Spleen (tissue), 11 donors: ENCODE data around the gene RAB25. TPM values are rescaled to one million over a fixed set of nuclear protein-coding genes. Genes with fewer than 3 reads are reported as not detected.

ENCODE experiments used
- DNase-seq: peaks from one replicate; pipeline ENCODE4 v3.0.0-alpha.2; 2020
- H3K27ac ChIP-seq, 8 donors: fragments of 200-600 bp; sonication (generic) in 7 of 8; 1 replicate in 4 of 8; 2 replicates in 4 of 8; pipeline versions ENCODE4 v1.5.0 to v1.8.0; 2016 to 2021; ENCODE audit warnings: inconsistent platforms in 4 of 8, mild to moderate bottlenecking in 4 of 8, moderate library complexity in 1 of 8
- H3K27me3 ChIP-seq, 7 donors: fragments of 200-600 bp; sonication (generic) in 6 of 7; replicated peaks in 1 of 7; 1 replicate in 4 of 7; 2 replicates in 3 of 7; pipeline versions ENCODE4 v1.5.0 to v1.8.0; 2016 to 2021; ENCODE audit warnings: inconsistent platforms in 3 of 7, mild to moderate bottlenecking in 1 of 7
- H3K36me3 ChIP-seq, 6 donors: fragments of 200-600 bp; sonication (generic) in 5 of 6; 1 replicate in 4 of 6; 2 replicates in 2 of 6; pipeline versions ENCODE4 v1.5.0 to v1.8.0; 2016 to 2021; ENCODE audit warnings: inconsistent platforms in 2 of 6
- H3K4me1 ChIP-seq, 6 donors: fragments of 200-600 bp; sonication (generic) in 5 of 6; 1 replicate in 3 of 6; 2 replicates in 3 of 6; pipeline versions ENCODE4 v1.5.0 to v1.8.0; 2016 to 2021; ENCODE audit warnings: inconsistent platforms in 3 of 6
- H3K4me3 ChIP-seq, 8 donors: fragments of 200-600 bp; sonication (generic) in 7 of 8; 1 replicate in 4 of 8; 2 replicates in 4 of 8; pipeline versions ENCODE4 v1.5.0 to v1.8.0; 2016 to 2021; ENCODE audit warnings: inconsistent platforms in 4 of 8, mild to moderate bottlenecking in 4 of 8, moderate library complexity in 2 of 8
- H3K9me3 ChIP-seq, 8 donors: fragments of 200-600 bp; sonication (generic) in 7 of 8; 1 replicate in 4 of 8; 2 replicates in 4 of 8; pipeline versions ENCODE4 v1.5.0 to v1.8.0; 2016 to 2021; ENCODE audit warnings: inconsistent platforms in 4 of 8
- POLR2A ChIP-seq, 3 donors: fragments of 450-650 bp; IDR thresholded peaks; one replicate each; pipeline ENCODE4 v1.5.1; 2017; ENCODE audit warnings: antibody characterized with exemption in 3 of 3, mild to moderate bottlenecking in 1 of 3
- POLR2AphosphoS5 ChIP-seq, 3 donors: sonication (generic); formaldehyde crosslinking; IDR thresholded peaks; one replicate each; pipeline ENCODE4 v1.5.1; 2017; ENCODE audit warnings: antibody characterized with exemption in 3 of 3
- WGBS, 5 donors: extraction: QIAGEN DNeasy Blood & Tissue Kit in 3 of 5; methylation state at CpG; one replicate each; pipeline versions ENCODE4 v1.1.5 to v1.1.7; 2013 to 2018; 5-methylcytosine and 5-hydroxymethylcytosine counted together
- intact Hi-C: fragments of 100-400 bp; cut with DNase I; formaldehyde crosslinking; loops from one replicate; pipeline ENCODE4 v1.15.0; 2023; ENCODE audit warnings: low total_unique reads
- polyA plus RNA-seq, 3 donors: library from polyadenylated mRNA; stranded (reverse); fragments of 200-250 nt; gene quantifications; one replicate each; pipeline ENCODE4 v1.2.1, GENCODE V29; 2013
- total RNA-seq, 7 donors: library from RNA; depleted of rRNA in 3 of 7; stranded (reverse); fragments of >200 nt in 3 of 7; fragmentation: NEBNext Ultra II Directional in 4 of 7; extraction: Animal tissue kit (Norgen Biotek cat#: 25700) in 4 of 7; gene quantifications; one replicate each; pipeline versions ENCODE4 v1.1.0 to v1.2.1, GENCODE V29; 2016 to 2021
- TF ChIP-seq, protein P1 (sequence below), 11 experiments: fragments of 200-600 bp in 7 of 11; fragments of 450-650 bp in 4 of 11; sonication (generic) in 4 of 11; IDR thresholded peaks in 8 of 11; conservative IDR thresholded peaks in 3 of 11; 1 replicate in 7 of 11; 2 replicates in 4 of 11; pipeline versions ENCODE4 v1.4.0 to v1.8.0; 2016 to 2021; ENCODE audit warnings: antibody characterized with exemption in 11 of 11, inconsistent platforms in 4 of 11, mild to moderate bottlenecking in 1 of 11
- donor health status: healthy with polysubstance abuse.
- donor health status: DM: no; HTN: no; CAD: no; lungs with moderate emphysema.
- donor health status: DM: no; HTN: no; CAD: no.
- donor health status: Bipolar disorder and iron deficiency.
- donor health status: healthy.
- donor health status: DM: no; HTN: no; CAD: no.
- donor health status: DM: yes; HTN: yes; CAD: no.

The RAB25 gene
- total and polyA plus RNA-seq, 10 donors = 0.28 to 0.70 (median 0.50) TPM; not detected in 5

DNA sequence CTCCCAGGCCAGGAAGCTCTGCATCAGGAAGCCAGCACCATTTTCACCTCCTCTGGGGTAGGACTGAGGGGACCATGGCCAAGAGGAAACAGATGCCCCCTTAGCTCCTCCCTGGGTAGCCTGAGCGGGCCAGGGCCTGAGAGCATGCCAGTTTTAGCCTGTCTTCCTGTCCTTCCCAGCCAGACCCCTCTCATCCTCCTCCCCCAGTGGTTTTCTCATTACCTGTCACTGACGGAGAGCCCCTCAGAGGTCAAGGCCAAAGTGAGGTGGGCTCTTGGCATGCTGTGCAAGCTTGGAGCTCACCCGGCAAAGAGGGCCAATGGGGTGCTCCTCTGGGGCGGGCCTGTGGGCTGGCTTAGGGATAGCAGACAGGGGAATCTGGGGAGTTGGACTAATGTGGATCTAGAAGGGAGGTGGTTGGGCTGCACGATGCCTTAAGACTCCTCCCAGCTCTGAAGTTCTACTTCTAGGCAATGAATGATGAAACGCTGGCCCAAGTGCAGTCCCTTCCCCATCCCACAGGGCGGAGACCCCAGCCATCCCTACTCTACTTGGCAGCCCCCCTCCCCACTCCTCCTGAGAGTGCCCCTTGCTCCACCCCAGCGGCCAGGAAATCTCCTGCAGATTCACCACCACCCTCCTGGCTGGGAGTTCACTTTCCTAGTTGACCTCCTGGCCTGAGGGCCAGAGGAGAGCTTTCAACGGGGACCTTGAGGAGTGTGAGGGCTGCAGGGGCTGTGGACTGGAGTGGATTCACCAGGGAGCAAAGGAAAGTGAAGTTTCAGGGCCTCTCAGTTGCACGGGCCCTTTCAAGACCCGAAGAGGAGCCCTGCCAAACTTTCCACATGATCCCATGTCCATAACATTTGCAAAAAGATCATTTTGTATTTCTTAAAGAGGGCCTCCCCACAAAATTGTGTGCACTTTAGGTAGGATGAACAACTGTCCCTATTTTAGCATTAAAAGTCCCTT, 44.2 kb downstream of the RAB25 start:
- Histone ChIP-seq H3K27me3 (peaks cover 0 to 19% (median 0%) of the 10 kb centered on the region in 7 donors), H3K4me1 (peaks cover 23 to 72% (median 54%) of the 10 kb centered on the region in 6 donors), H3K4me3 (peak overlapping the region in 3 of 8 donors; percentile 41 to 61 (median 43)), H3K9me3 (no peaks in the 10 kb centered on the region), H3K27ac (peak overlapping the region; percentile 22 to 86 (median 84)), H3K36me3 (no peaks in the 10 kb centered on the region)
- WGBS, 5 donors = 62 to 76% (median 67%) methylated on average over 10 to 11 of the region's 11 CpGs
- DNase-seq = no peak
- intact Hi-C loops = no loop called here
- TF ChIP-seq, protein P1, sequence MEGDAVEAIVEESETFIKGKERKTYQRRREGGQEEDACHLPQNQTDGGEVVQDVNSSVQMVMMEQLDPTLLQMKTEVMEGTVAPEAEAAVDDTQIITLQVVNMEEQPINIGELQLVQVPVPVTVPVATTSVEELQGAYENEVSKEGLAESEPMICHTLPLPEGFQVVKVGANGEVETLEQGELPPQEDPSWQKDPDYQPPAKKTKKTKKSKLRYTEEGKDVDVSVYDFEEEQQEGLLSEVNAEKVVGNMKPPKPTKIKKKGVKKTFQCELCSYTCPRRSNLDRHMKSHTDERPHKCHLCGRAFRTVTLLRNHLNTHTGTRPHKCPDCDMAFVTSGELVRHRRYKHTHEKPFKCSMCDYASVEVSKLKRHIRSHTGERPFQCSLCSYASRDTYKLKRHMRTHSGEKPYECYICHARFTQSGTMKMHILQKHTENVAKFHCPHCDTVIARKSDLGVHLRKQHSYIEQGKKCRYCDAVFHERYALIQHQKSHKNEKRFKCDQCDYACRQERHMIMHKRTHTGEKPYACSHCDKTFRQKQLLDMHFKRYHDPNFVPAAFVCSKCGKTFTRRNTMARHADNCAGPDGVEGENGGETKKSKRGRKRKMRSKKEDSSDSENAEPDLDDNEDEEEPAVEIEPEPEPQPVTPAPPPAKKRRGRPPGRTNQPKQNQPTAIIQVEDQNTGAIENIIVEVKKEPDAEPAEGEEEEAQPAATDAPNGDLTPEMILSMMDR (IDR thresholded peaks at IDR 0.05 in 8 of 11, conservative IDR thresholded peaks at IDR 0.05 in 3 of 11) = no peak
- TF ChIP-seq POLR2A (IDR thresholded peaks at IDR 0.05) = no peak
- TF ChIP-seq POLR2AphosphoS5 (IDR thresholded peaks at IDR 0.05) = no peak

DNA sequence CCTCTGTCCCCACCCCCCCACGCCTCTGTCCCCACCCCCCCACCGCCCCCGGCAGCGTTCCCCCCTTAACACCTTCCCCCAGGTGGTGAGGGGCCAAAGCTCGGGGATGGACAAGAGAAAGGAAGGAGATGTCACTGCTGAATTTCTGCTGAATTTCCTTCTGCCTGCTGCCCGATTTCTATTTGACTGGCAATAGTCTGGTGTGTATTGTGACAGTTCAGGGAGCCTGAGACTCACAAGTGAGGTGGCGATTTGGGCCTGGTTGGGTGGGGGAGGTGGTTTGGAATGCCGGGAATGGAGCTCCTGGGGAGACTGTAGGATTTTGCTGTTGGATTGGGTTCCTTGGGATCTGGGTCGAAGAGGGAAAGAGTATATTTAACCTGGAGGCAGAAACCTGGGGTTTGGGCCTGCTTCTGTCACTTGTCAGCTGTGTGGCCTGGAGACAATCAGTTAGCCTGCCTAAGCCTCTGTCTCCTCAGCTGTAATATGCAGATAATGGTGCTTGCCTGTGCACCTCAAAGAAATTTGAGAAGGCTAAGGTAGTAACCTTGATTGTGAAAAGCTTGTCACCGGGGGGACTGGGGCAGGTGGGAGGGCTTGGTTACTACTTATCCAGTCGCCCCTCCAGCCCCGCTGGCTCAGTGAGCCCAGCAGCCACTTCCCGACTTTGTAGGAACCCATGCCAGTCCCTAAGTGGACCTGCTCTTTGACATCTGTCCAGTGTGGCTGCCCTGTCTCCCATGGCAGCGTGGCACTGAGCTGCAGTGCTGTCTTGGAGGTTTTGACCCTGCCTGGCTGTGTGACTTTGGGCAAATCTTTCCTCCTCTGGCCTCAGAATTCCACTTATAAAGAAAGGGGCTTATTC, 45.9 kb downstream of the RAB25 start:
- no peaks in the 10 kb centered on the region for H3K9me3 ChIP-seq
- peak overlapping the region; percentile 22 to 86 (median 84) for H3K27ac ChIP-seq
- no peak for DNase-seq
- H3K36me3 ChIP-seq = no peaks in the 10 kb centered on the region
- WGBS, 5 donors = 50 to 79% (median 57%) methylated on average over 9 to 14 of the region's 14 CpGs
- H3K4me1 ChIP-seq = peaks cover 23 to 59% (median 46%) of the 10 kb centered on the region in 6 donors
- H3K4me3 ChIP-seq = peak overlapping the region in 4 of 8 donors; percentile 32 to 61 (median 42)
- intact Hi-C loops = no loop called here
- TF ChIP-seq POLR2AphosphoS5 (IDR thresholded peaks at IDR 0.05) (no peak), POLR2A (IDR thresholded peaks at IDR 0.05) (no peak)
- TF ChIP-seq, protein P1 (IDR thresholded peaks at IDR 0.05 in 8 of 11, conservative IDR thresholded peaks at IDR 0.05 in 3 of 11) = no peak
- H3K27me3 ChIP-seq = peaks cover 0 to 21% (median 0%) of the 10 kb centered on the region in 7 donors

GRCh38 chr1:156108057-156108456, 47.1 kb downstream of the RAB25 start:
- TF ChIP-seq POLR2AphosphoS5 (IDR thresholded peaks at IDR 0.05) = no peak
- TF ChIP-seq, protein P1 (IDR thresholded peaks at IDR 0.05 in 8 of 11, conservative IDR thresholded peaks at IDR 0.05 in 3 of 11) = no peak
- no peak for TF ChIP-seq POLR2A (IDR thresholded peaks at IDR 0.05)
- H3K4me1 ChIP-seq = peaks cover 23 to 53% (median 39%) of the 10 kb centered on the region in 6 donors
- H3K4me3 ChIP-seq = no peak overlapping the region
- 89 to 97% (median 93%) methylated on average over 3 of the region's 3 CpGs for WGBS, 5 donors
- intact Hi-C loops = no loop called here
- no peak for DNase-seq
- peaks cover 0 to 29% (median 0%) of the 10 kb centered on the region in 7 donors for H3K27me3 ChIP-seq
- H3K9me3 ChIP-seq = no peaks in the 10 kb centered on the region
- no peak overlapping the region for H3K27ac ChIP-seq
- no peaks in the 10 kb centered on the region for H3K36me3 ChIP-seq
